ENCODE measurements around the gene CYTH4. TPM values are rescaled to one million over a fixed set of nuclear protein-coding genes. Genes with fewer than 3 reads are reported as not detected.
A peak's percentile ranks its signal among the peaks of the same experiment; 100 is the strongest.

Gene CYTH4
- total and polyA plus RNA-seq, 10 of the 15 experiments (the other 5 are each of a cell fraction or from before 2014, with no cell fraction given), result 1.5 to 27.3 (median 16.9) TPM

- TF ChIP-seq NFYB (IDR thresholded peaks at IDR 0.05; ENCODE audit: insufficient read depth, low read depth, low read length), result no peak
- TF ChIP-seq MEF2B (IDR thresholded peaks at IDR 0.05; ENCODE audit: partially characterized antibody, poor library complexity, severe bottlenecking), result peak; percentile 76
- TF ChIP-seq BCL3 (IDR thresholded peaks at IDR 0.05; ENCODE audit: borderline replicate concordance, insufficient read depth, low read depth, low read length, poor library complexity, severe bottlenecking), result peak; percentile 66
- 0 out of 2 replicates have a peak, but pooled peaks have one; percentile 21 for TF ChIP-seq PAX5 (IDR thresholded peaks at IDR 0.05; ENCODE audit: borderline replicate concordance, low read depth, low read length)
- peak; percentile 93 for TF ChIP-seq IKZF1 (conservative IDR thresholded peaks at IDR 0.05)
- TF ChIP-seq BHLHE40 (IDR thresholded peaks at IDR 0.05; ENCODE audit: borderline replicate concordance in 1 of 2, low read depth in 2 of 2, low read length in 1 of 2), result peak in 1 of 2 experiments; percentile 46; a peak in 1 of 4 replicates
- TF ChIP-seq GATAD2B (conservative IDR thresholded peaks at IDR 0.05; ENCODE audit: low read depth), result peak; percentile 87
- no peak for TF ChIP-seq NFXL1 (IDR thresholded peaks at IDR 0.05; ENCODE audit: borderline replicate concordance)
- no peak for TF ChIP-seq IRF5 (IDR thresholded peaks at IDR 0.05; ENCODE audit: borderline replicate concordance)
- no peak for TF ChIP-seq ATF7 (IDR thresholded peaks at IDR 0.05; ENCODE audit: low read depth)
- peak; percentile 49; the same call in 1 of the 2 replicates for TF ChIP-seq ZNF687 (IDR thresholded peaks at IDR 0.05)
- TF ChIP-seq PKNOX1 (IDR thresholded peaks at IDR 0.05), result no peak
- TF ChIP-seq NR2C1 (IDR thresholded peaks at IDR 0.05), result peak; percentile 28; the same call in 1 of the 2 replicates
- TF ChIP-seq NR2F1 (conservative IDR thresholded peaks at IDR 0.05), result no peak; the same call in 1 of the 2 replicates
- peak; percentile 57; the same call in 1 of the 2 replicates for TF ChIP-seq TBL1XR1 (IDR thresholded peaks at IDR 0.05; ENCODE audit: low read depth, low read length)
- peak; percentile 70 to 80 for TF ChIP-seq IKZF2 (IDR thresholded peaks at IDR 0.05)
- TF ChIP-seq RELB (IDR thresholded peaks at IDR 0.05; ENCODE audit: low read depth), result peak; percentile 45; the same call in 1 of the 2 replicates
Measured at GRCh38 chr22:37314315-37315074, 32.2 kb downstream of the CYTH4 start (continued).

Data from GM12878 (cell line).